Activated T-cell treated with anti-CD3 and anti-CD28 coated beads, Interleukin-2, amount 50 U/mL, for 24 hours (primary cell): ENCODE measurements around the gene CCDC201.
"Not testable (repeated sequence)": the region's sequence is repeated elsewhere in the genome, so short reads cannot be mapped to it uniquely, and the experiment has no call there.

Source experiments
- DNase-seq: peaks from one replicate; pipeline ENCODE4 v3.0.0-alpha.2; 2020
- H3K27ac Mint-ChIP-seq: 2 replicates; pipeline ENCODE4 v1.8.0; 2020; ENCODE audit warnings: mild to moderate bottlenecking, mixed read lengths
- H3K27me3 Mint-ChIP-seq: 2 replicates; pipeline ENCODE4 v1.8.0; 2020; ENCODE audit warnings: mixed read lengths
- H3K36me3 Mint-ChIP-seq: 2 replicates; pipeline ENCODE4 v1.8.0; 2020; ENCODE audit warnings: low read depth, mixed read lengths
- H3K4me1 Mint-ChIP-seq: 2 replicates; pipeline ENCODE4 v1.8.0; 2020; ENCODE audit warnings: low read depth, mixed read lengths
- H3K4me3 Mint-ChIP-seq: 2 replicates; pipeline ENCODE4 v1.8.0; 2020; ENCODE audit warnings: mild to moderate bottlenecking, moderate library complexity, mixed read lengths
- H3K9me3 Mint-ChIP-seq: 2 replicates; pipeline ENCODE4 v1.8.0; 2020; ENCODE audit warnings: mixed read lengths

Gene CCDC201

DNA sequence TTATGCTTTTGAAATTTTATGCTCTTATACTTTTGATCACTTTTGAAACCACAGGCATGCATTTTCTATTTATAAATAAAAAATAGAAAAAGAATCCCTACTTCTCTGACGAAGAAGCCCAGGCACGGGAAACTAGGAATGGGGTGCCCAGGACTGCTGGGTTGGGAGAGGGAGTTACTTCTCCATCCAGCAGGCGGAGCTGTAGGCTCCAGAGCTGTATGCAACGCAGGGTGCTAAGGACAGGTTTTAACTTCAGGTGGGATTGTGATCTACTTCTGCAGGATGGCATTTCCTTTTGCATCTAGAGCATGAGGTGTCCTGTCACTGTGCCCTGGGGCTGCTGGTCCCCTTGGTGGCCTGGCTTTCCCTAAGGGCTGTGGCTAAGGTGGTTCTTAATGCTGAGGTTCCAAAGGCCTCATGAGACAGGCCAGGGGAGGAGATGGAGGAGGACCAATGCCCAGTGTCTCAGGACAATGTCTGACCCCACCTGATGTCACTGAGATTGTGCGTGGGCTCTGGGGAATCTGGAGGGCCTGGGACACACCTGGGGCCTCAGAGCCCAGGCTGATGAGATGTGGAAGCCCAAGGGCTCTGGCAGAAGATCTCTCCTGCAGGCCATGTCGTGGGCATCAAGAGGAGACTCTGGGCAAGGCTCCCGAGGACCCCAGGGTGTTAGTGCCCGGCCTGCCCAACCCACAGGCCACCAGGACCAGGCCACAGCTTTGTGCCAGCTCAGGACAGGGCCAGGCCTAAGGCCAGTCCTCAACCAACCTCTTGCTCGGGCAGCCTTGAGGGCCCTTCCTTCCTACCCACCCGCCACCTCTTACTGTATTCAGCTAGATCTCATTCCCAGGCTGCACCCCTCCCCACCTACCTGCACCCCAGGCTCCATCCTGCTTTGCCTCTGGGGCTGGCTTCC, 507 bp downstream of the CCDC201 start:
- Mint-ChIP-seq H3K9me3 (peaks cover 4% of the 10 kb centered on the region), H3K36me3 (no peaks in the 10 kb centered on the region), H3K4me1 (no peaks in the 10 kb centered on the region), H3K27ac (no peak overlapping the region), H3K27me3 (peaks cover 12% of the 10 kb centered on the region), H3K4me3 (no peak overlapping the region)
- no peak for DNase-seq

GRCh38 chr7:45869426-45869825, 3.5 kb downstream of the CCDC201 start:
- H3K27ac Mint-ChIP-seq = no peak overlapping the region
- no peak overlapping the region for H3K4me3 Mint-ChIP-seq
- no peaks in the 10 kb centered on the region for H3K36me3 Mint-ChIP-seq

DNA sequence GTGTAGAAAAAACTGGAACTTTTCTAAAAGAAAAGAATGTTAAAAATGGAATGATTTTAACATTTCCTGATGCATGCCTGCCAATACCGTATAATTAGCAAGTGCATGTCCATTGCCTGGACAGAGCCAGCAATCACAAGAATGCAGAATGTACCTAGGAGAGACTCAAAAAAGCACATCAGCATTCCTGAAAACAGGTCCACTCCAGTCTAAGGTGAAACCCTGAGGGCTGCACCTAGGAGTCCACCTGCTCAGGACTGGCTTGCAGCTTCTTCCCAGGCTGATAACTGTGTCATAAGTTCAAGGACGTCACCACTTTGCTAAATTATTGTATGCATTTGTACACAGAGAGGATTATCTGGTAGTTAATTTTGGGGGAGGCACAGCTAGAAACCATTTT, 5.4 kb downstream of the CCDC201 start:
- Mint-ChIP-seq H3K4me1 (no peaks in the 10 kb centered on the region), H3K36me3 (no peaks in the 10 kb centered on the region), H3K4me3 (no peak overlapping the region), H3K27me3 (peaks cover 25% of the 10 kb centered on the region), H3K9me3 (no peaks in the 10 kb centered on the region), H3K27ac (no peak overlapping the region)
- DNase-seq = no peak

More at GRCh38 chr7:45869426-45869825, 3.5 kb downstream of the CCDC201 start:
- Mint-ChIP-seq H3K9me3 (no peaks in the 10 kb centered on the region), H3K27me3 (peaks cover 14% of the 10 kb centered on the region), H3K4me1 (no peaks in the 10 kb centered on the region)
- DNase-seq = no peak

DNA sequence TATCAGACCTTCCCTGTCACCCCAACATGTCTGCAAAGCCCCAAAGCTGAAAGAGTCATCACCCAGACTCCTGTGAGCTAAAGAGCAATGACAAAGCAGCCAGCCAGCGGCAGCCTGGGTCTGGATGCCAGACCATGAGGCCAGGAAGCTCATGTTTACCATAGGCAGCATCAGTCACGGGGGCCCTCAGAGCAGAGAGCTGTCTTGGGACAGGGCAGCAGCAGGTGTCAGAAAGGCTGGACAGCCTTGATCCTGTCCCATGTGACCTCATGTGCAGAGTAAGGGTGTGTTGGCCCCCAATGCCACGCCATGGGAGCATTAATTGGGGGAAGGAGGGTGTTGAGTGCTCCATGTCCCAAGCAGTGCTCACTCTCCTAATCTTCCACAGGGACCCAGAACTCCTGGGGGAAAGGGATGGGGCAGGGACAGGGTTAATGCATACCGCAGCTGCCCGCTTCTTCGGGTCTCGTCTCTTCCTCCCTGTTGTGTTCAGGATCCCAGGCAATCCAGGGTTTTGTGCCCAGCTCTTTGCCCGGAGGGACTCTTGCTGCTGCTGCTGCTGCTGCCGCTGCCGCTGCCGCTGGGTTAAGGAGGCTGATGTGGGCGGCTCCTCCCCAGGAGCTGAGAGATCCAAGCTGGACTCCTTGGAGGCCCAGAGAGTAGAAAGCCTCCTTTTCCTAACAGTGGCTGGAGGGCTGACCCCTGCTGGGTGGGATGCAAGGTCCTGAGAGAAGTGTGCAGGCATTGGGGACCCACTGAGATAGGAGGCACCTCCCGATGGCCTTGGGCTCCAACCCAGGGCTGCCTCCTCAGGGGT, 7.1 kb downstream of the CCDC201 start:
- no peak overlapping the region for H3K27ac Mint-ChIP-seq
- no peak for DNase-seq
- peaks cover 29% of the 10 kb centered on the region for H3K27me3 Mint-ChIP-seq
- H3K4me1 Mint-ChIP-seq = no peaks in the 10 kb centered on the region
- no peak overlapping the region for H3K4me3 Mint-ChIP-seq
- H3K9me3 Mint-ChIP-seq = no peaks in the 10 kb centered on the region
- no peaks in the 10 kb centered on the region for H3K36me3 Mint-ChIP-seq

- Mint-ChIP-seq H3K27ac (no peak overlapping the region), H3K27me3 (peaks cover 35% of the 10 kb centered on the region), H3K4me1 (no peaks in the 10 kb centered on the region), H3K4me3 (no peak overlapping the region), H3K9me3 (no peaks in the 10 kb centered on the region), H3K36me3 (no peaks in the 10 kb centered on the region)
- DNase-seq = no peak
Observed at GRCh38 chr7:45863715-45864114, 9.2 kb downstream of the CCDC201 start.

GRCh38 chr7:45856888-45857287, 16.0 kb downstream of the CCDC201 start:
- peaks cover 35% of the 10 kb centered on the region for H3K27me3 Mint-ChIP-seq
- not testable (repeated sequence) for H3K27ac Mint-ChIP-seq, H3K4me3 Mint-ChIP-seq, H3K4me1 Mint-ChIP-seq, H3K36me3 Mint-ChIP-seq, H3K9me3 Mint-ChIP-seq, DNase-seq

DNA sequence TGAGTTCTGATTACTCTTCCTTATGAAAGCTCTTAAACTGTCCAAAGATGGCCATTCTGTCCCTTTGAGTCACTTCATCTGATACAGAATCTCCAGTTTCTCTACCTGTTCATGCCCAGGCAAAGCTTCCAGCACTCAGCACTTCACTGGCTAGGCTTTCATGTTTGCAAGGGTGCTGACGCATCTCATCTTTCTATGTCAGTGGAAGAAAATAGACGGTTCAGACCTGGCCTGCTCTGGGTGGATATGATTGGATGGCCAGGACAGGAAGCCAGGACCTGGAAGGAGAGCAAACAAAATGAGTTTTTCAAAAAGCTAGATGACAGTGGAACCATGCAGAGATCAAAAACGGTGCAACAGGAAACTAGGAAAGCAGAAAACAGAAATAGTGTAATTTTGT, 17.2 kb downstream of the CCDC201 start:
- peaks cover 27% of the 10 kb centered on the region for H3K27me3 Mint-ChIP-seq
- H3K36me3 Mint-ChIP-seq, H3K4me3 Mint-ChIP-seq, H3K27ac Mint-ChIP-seq, H3K9me3 Mint-ChIP-seq, DNase-seq, H3K4me1 Mint-ChIP-seq: not testable (repeated sequence)

DNA sequence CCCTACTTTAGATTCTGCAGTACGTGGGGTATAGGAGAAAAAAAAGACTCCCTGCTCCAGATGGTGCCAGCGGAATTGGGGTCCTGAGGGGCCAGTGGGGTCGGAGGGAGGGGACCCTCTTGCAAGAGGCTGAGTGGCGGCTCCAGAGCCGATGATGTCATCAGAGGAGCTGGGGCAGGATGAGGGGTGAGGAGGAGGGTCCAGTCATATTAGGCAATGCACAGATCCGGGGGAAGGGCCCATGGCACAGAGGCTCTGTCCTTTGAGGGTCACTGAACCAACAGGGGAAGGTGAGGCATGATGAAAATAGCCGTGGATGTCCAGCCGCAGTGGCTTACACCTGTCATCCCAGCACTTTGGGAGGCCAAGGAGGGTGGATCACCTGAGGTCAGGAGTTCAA, 19.4 kb downstream of the CCDC201 start:
- not testable (repeated sequence) for H3K4me3 Mint-ChIP-seq, H3K4me1 Mint-ChIP-seq, H3K36me3 Mint-ChIP-seq, DNase-seq, H3K27ac Mint-ChIP-seq, H3K9me3 Mint-ChIP-seq
- H3K27me3 Mint-ChIP-seq = peaks cover 17% of the 10 kb centered on the region

DNA sequence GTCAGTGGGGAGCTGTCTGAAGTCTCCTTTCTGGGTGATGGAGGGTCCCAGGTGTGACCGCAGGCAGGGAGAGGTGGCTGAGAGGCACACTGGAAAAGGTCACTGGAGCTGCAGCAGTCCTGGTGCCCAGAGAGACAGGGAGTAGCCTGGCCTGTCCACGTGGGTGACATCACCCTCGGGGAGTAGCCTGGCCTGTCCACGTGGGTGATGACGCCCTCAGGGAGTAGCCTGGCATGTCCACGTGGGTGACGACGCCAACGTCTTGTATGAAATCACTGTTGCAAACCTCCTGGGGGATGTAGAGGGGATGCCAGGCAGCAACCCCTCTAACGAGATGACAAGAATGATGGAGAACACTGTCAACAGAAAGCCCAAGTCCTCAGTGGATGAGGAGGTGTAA, 19.9 kb downstream of the CCDC201 start:
- not testable (repeated sequence) for H3K36me3 Mint-ChIP-seq, DNase-seq, H3K4me1 Mint-ChIP-seq, H3K9me3 Mint-ChIP-seq, H3K27ac Mint-ChIP-seq, H3K4me3 Mint-ChIP-seq
- H3K27me3 Mint-ChIP-seq = peaks cover 17% of the 10 kb centered on the region

DNA sequence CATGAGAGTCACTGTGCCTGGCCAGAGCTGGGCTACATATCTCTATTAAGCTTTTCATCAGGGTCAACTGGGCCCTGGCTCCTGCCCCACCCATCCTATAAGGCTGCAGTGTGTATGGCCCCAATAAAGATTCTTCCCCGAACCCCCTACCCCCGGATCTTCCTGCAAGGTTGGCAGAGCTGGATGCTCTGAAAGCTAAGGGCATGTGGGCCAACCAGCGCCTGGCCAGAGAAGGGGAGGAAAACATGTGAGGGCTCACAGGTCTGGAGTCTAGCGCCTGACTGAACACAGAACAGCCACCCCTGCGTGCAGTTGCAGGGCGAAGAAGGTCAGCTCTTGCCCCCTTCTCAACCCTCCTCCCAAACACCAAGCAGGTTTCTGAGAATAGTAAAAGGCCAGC, 24.1 kb downstream of the CCDC201 start:
- H3K36me3 Mint-ChIP-seq, H3K4me3 Mint-ChIP-seq, H3K9me3 Mint-ChIP-seq, DNase-seq, H3K4me1 Mint-ChIP-seq, H3K27ac Mint-ChIP-seq: not testable (repeated sequence)
- H3K27me3 Mint-ChIP-seq = peaks cover 10% of the 10 kb centered on the region

GRCh38 chr7:45846536-45846935, 26.3 kb downstream of the CCDC201 start:
- not testable (repeated sequence) for H3K27me3 Mint-ChIP-seq, H3K27ac Mint-ChIP-seq, H3K9me3 Mint-ChIP-seq, H3K4me1 Mint-ChIP-seq, DNase-seq, H3K36me3 Mint-ChIP-seq, H3K4me3 Mint-ChIP-seq

- H3K27ac Mint-ChIP-seq, H3K27me3 Mint-ChIP-seq: not testable (repeated sequence)
Observed at GRCh38 chr7:45841926-45842717, 30.8 kb downstream of the CCDC201 start.

DNA sequence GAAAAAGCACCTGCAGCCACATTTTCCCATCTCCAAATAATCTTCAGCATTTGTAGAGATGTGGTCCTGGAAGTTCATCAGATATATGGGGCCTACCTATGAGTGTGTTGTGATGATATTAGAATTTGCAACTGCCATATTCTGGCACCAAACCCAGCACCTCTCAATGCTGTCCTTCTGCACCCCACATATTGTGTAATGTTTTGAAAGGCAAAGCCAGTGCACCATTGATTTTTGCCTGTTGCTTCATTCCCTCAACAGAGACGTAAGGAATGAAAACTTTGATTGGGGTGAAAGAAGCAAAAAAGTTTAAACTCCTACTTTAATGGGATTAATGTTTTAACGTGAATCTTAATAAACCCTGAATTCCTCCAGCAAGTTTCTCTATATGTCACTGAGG, 34.0 kb downstream of the CCDC201 start:
- not testable (repeated sequence) for H3K27ac Mint-ChIP-seq, H3K4me3 Mint-ChIP-seq, H3K9me3 Mint-ChIP-seq, DNase-seq, H3K27me3 Mint-ChIP-seq, H3K36me3 Mint-ChIP-seq, H3K4me1 Mint-ChIP-seq

More at GRCh38 chr7:45841926-45842717, 30.8 kb downstream of the CCDC201 start:
- DNase-seq, H3K4me3 Mint-ChIP-seq, H3K36me3 Mint-ChIP-seq, H3K4me1 Mint-ChIP-seq, H3K9me3 Mint-ChIP-seq: not testable (repeated sequence)

DNA sequence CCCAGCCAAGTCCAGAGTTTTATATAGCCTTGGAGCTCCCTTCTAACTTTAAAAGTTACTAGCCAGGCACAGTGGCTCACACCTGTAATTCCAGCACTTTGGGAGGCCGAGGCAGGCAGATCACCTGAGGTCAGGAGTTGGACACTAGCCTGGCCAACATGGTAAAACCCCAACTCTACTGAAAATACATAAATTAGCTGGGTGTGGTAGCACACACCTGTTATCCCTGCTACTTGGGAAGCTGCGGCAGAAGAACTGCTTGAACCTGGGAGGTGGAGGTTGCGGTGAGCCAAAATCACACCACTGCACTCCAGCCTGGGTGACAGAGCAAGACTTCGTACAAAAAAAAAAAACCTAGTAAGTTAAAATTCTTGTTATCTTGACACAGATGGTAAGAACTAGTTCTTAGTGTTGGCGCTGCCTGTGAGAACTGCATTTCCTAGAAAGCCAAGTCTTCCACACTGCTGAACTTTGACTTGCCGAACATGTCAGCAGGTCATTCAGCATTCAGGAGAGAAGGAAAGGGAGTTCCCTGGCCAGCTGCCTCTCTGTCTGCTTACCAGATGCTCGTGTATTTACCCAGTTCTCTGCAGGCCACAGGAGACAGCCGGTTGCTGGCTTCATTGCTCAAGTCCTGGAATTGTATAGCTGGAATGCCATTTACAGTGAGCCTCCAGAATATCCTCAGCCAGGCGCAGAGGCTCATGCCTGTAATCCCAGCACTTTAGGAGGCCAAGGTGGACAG, 40.3 kb downstream of the CCDC201 start:
- H3K36me3 Mint-ChIP-seq, H3K27me3 Mint-ChIP-seq, H3K27ac Mint-ChIP-seq, H3K4me3 Mint-ChIP-seq, H3K9me3 Mint-ChIP-seq, DNase-seq, H3K4me1 Mint-ChIP-seq: not testable (repeated sequence)
